M059J (cell line): ENCODE data around the gene EXOC4. TPM values are rescaled to one million over a fixed set of nuclear protein-coding genes. Genes with fewer than 3 reads are reported as not detected.
"Not testable (repeated sequence)": the region's sequence is repeated elsewhere in the genome, so short reads cannot be mapped to it uniquely, and the experiment has no call there.

ENCODE experiments used
- DNase-seq: peaks from one replicate; pipeline ENCODE4 v3.0.0-alpha.2; 2012; ENCODE audit warnings: low read depth
- total RNA-seq: library from RNA; depleted of rRNA; stranded (reverse); fragments of >200 nt; shearing (Covaris generic); gene quantifications from 2 replicates; pipeline ENCODE4 v1.2.3, GENCODE V29; 2014; rRNA removed

Gene EXOC4
- total RNA-seq, result 49.7 and 70.5 TPM in 2 replicates

- DNase-seq, result peak; percentile 99
Observed at GRCh38 chr7:133252858-133253518, at the start of gene EXOC4. Gene EXOC4, plus strand, starts transcription at chr7:133253078.

GRCh38 chr7:133203490-133203889, 49.4 kb upstream of the EXOC4 start:
- DNase-seq, result no peak

GRCh38 chr7:133207687-133208086, 45.2 kb upstream of the EXOC4 start:
- no peak for DNase-seq

- DNase-seq, result not testable (repeated sequence)
Observed at GRCh38 chr7:133210817-133211216, 42.1 kb upstream of the EXOC4 start.

- not testable (repeated sequence) for DNase-seq
Observed at GRCh38 chr7:133213772-133214171, 39.1 kb upstream of the EXOC4 start.

GRCh38 chr7:133217773-133218172, 35.1 kb upstream of the EXOC4 start:
- DNase-seq, result no peak

- peak; percentile 55 for DNase-seq
Observed at GRCh38 chr7:133230591-133231194, 22.2 kb upstream of the EXOC4 start.

GRCh38 chr7:133233142-133233541, 19.7 kb upstream of the EXOC4 start:
- no peak for DNase-seq

- peak; percentile 29 for DNase-seq
Observed at GRCh38 chr7:133234961-133235875, 17.7 kb upstream of the EXOC4 start.

- DNase-seq, result no peak
Observed at GRCh38 chr7:133237545-133237944, 15.3 kb upstream of the EXOC4 start.

- no peak for DNase-seq
Observed at GRCh38 chr7:133240302-133240701, 12.6 kb upstream of the EXOC4 start.

- DNase-seq, result no peak
Observed at GRCh38 chr7:133246558-133246957, 6.3 kb upstream of the EXOC4 start.

GRCh38 chr7:133248901-133249300, 4.0 kb upstream of the EXOC4 start:
- DNase-seq, result no peak

- DNase-seq, result no peak
Observed at GRCh38 chr7:133252506-133252857, 396 bp upstream of the EXOC4 start.

GRCh38 chr7:133253519-133253875, 619 bp downstream of the EXOC4 start:
- DNase-seq, result peak; percentile 20

- DNase-seq, result no peak
Observed at GRCh38 chr7:133255486-133255885, 2.6 kb downstream of the EXOC4 start.

GRCh38 chr7:133258174-133258573, 5.3 kb downstream of the EXOC4 start:
- DNase-seq, result no peak

GRCh38 chr7:133265821-133266220, 12.9 kb downstream of the EXOC4 start:
- DNase-seq, result peak; percentile 55

- no peak for DNase-seq
Observed at GRCh38 chr7:133268355-133268754, 15.5 kb downstream of the EXOC4 start.

GRCh38 chr7:133272336-133272735, 19.5 kb downstream of the EXOC4 start:
- no peak for DNase-seq

- no peak for DNase-seq
Observed at GRCh38 chr7:133273227-133273626, 20.3 kb downstream of the EXOC4 start.

GRCh38 chr7:133274265-133274664, 21.4 kb downstream of the EXOC4 start:
- DNase-seq, result no peak

GRCh38 chr7:133275008-133275407, 22.1 kb downstream of the EXOC4 start:
- DNase-seq, result peak; percentile 30
